H1 (cell line): Measurements from ENCODE around the gene SPOPL.
A peak's percentile ranks its signal among the peaks of the same experiment; 100 is the strongest.

ENCODE experiments used
- CHD1 ChIP-seq: IDR thresholded peaks from 2 replicates; pipeline ENCODE4 v1.6.1; 2012; ENCODE audit warnings: low read depth, low read length, improper control_type of control experiment
- CTCF ChIP-seq, 3 experiments: IDR thresholded peaks; 1 replicate in 2 of 3; 2 replicates in 1 of 3; pipeline versions ENCODE4 v1.5.1 to v1.6.1; 2011; ENCODE audit warnings: low read length in 3 of 3, mild to moderate bottlenecking in 3 of 3, inconsistent platforms in 2 of 3, low read depth in 1 of 3, moderate library complexity in 1 of 3; ENCODE audit not compliant: insufficient read depth in 1 of 3; ENCODE audit errors: control extremely low read depth in 1 of 3
- POLR2A ChIP-seq, 2 experiments: IDR thresholded peaks; 1 replicate in 1 of 2; 2 replicates in 1 of 2; pipeline ENCODE4 v1.6.1; 2011; ENCODE audit warnings: low read depth in 2 of 2, low read length in 2 of 2, mild to moderate bottlenecking in 2 of 2; ENCODE audit errors: control extremely low read depth in 1 of 2
- USF2 ChIP-seq: IDR thresholded peaks from 2 replicates; pipeline ENCODE4 v1.6.1; 2011; ENCODE audit warnings: low read length, improper control_type of control experiment
- ZNF274 ChIP-seq: IDR thresholded peaks from 2 replicates; pipeline ENCODE4 v1.7.0; 2012; ENCODE audit warnings: low read length, borderline replicate concordance; ENCODE audit errors: extremely low read depth

GRCh38 chr2:138502255-138503086 is 901 bp downstream of the SPOPL start:
- TF ChIP-seq ZNF274 (no peak), CTCF (IDR thresholded peaks at IDR 0.05; ENCODE audit: control extremely low read depth in 1 of 3, insufficient read depth in 1 of 3, low read depth in 1 of 3, low read length in 3 of 3) (no peak), CHD1 (no peak), POLR2A (IDR thresholded peaks at IDR 0.05; ENCODE audit: control extremely low read depth in 1 of 2, low read depth in 2 of 2, low read length in 2 of 2) (0 out of 3 replicates have a peak, but pooled peaks of 1 of the 2 experiments have one; percentile 2), USF2 (no peak)
